ENCODE measurements around the gene EXOSC3. TPM values are rescaled to one million over a fixed set of nuclear protein-coding genes. Genes with fewer than 3 reads are reported as not detected.

The EXOSC3 gene
- total RNA-seq, 1 experiment from 2014 or later = 20.1 TPM

GRCh38 chr9:37801959-37802711, 17.3 kb upstream of the EXOSC3 start:
- intact Hi-C loops (cut with micrococcal nuclease; ENCODE audit: unreplicated experiment) = no loop called here
- Mint-ChIP-seq H3K27me3 (ENCODE audit: unreplicated experiment) (no peaks in the 10 kb centered on the region), H3K9me3 (ENCODE audit: low read depth, unreplicated experiment) (no peaks in the 10 kb centered on the region), H3K36me3 (ENCODE audit: insufficient read depth, unreplicated experiment) (peaks cover 7% of the 10 kb centered on the region), H3K27ac (ENCODE audit: unreplicated experiment) (peak overlapping the region; percentile 70), H3K4me3 (ENCODE audit: low read depth, unreplicated experiment) (peak overlapping the region; percentile 69), H3K4me1 (ENCODE audit: low read depth, unreplicated experiment) (peaks cover 7% of the 10 kb centered on the region)
- CTCF ChIA-PET = no interaction called here
- TF ChIP-seq, protein P1, sequence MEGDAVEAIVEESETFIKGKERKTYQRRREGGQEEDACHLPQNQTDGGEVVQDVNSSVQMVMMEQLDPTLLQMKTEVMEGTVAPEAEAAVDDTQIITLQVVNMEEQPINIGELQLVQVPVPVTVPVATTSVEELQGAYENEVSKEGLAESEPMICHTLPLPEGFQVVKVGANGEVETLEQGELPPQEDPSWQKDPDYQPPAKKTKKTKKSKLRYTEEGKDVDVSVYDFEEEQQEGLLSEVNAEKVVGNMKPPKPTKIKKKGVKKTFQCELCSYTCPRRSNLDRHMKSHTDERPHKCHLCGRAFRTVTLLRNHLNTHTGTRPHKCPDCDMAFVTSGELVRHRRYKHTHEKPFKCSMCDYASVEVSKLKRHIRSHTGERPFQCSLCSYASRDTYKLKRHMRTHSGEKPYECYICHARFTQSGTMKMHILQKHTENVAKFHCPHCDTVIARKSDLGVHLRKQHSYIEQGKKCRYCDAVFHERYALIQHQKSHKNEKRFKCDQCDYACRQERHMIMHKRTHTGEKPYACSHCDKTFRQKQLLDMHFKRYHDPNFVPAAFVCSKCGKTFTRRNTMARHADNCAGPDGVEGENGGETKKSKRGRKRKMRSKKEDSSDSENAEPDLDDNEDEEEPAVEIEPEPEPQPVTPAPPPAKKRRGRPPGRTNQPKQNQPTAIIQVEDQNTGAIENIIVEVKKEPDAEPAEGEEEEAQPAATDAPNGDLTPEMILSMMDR (IDR thresholded peaks at IDR 0.05; ENCODE audit: unreplicated experiment) = no peak
- TSS peak; percentile 66 for BruUV-seq (replicated peaks)
- no peak for DNase-seq

DNA sequence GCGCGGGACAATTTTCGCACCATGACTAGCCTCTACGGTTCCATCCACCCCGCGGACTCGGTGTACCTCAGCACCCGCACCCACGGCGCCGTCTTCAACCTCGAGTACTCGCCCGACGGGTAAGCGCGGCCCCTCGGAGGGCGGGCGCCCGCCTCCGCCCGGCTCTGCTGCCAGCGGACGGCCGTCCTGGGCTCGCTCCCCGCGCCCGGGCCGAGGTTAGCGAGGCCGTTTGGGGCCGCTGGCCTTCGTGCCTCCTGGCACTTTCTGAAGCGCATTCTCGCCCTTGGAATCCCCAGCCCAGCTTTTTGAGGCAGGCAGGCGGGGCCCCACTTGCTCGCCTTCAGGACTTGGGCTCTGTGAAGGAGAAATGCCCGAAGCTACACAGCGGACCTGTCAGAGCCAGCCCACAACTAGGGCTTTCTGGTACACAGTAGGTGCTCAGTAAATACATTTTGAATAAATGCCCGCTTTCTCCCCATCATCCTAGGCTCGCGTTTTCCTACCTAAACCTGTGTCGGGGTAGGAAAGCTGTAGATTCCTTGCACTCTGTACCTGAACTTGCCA, 16.5 kb upstream of the EXOSC3 start:
- peaks cover 7% of the 10 kb centered on the region for H3K4me1 Mint-ChIP-seq (ENCODE audit: low read depth, unreplicated experiment)
- H3K36me3 Mint-ChIP-seq (ENCODE audit: insufficient read depth, unreplicated experiment) = peaks cover 7% of the 10 kb centered on the region
- H3K27me3 Mint-ChIP-seq (ENCODE audit: unreplicated experiment) = no peaks in the 10 kb centered on the region
- CTCF ChIA-PET = no interaction called here
- H3K27ac Mint-ChIP-seq (ENCODE audit: unreplicated experiment) = no peak overlapping the region
- peak overlapping the region; percentile 69 for H3K4me3 Mint-ChIP-seq (ENCODE audit: low read depth, unreplicated experiment)
- no TSS peak for BruUV-seq (replicated peaks)
- TF ChIP-seq, protein P1 (IDR thresholded peaks at IDR 0.05; ENCODE audit: unreplicated experiment) = no peak
- intact Hi-C loops (cut with micrococcal nuclease; ENCODE audit: unreplicated experiment) = no loop called here
- DNase-seq = no peak
- no peaks in the 10 kb centered on the region for H3K9me3 Mint-ChIP-seq (ENCODE audit: low read depth, unreplicated experiment)

DNA sequence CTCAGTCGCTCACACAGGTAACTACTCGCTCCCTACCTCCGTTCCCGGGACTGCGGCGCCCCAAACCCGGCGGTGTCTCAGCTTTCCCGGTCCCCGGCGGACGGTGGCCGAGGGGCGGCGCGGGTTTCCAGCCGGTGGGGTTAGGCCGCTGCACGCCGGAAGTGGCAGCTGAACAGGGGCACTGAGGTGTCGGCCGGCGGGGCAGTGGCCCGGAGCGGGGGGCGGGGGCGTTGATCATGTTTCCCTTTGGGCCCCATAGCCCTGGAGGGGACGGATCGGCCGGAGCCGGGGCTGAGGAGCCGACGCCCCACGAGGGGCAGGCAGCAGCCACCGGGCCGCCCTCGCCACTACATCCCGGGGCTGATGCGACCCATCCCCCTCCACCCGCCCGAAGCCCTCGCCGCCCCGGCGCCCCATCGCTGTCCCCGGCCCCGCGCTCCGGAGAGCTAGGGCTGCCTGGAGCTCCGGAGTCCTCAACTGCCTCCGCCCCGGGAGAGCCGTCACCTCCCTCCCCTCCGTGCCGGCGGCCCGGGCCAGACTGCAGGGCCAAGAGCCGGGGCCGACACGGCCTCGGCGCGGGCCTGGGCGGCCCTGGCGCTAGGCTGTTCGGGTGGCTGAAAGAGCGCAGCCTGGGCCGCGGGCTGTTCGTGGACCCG, 15.9 kb upstream of the EXOSC3 start, which contains the start of gene DCAF10:
Gene DCAF10 (plus strand): TSS at position 167 of the 656 bp plus-strand sequence. CDS start 70 bp downstream, at position 237.
- CTCF ChIA-PET = no interaction called here
- intact Hi-C loops (cut with micrococcal nuclease; ENCODE audit: unreplicated experiment) = no loop called here

DNA sequence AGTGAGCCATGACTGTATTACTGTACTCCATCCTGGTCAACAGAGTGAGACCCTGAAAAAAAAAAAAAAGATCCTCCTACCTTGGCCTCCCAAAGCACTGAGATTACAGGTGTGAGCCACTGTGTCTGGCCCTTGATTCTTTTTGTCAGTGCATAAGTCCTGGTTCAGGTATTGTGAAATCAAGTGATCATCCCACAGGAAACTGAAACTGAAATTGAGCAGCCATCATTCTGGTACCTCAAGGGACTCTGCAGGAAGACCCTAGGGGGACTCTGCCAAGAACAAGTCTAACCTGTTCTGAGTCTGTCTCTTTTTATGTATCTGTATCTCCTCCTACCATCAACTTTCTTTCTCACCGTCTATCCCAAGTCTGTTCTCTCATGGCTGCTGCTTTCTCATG, 13.8 kb upstream of the EXOSC3 start:
- H3K27ac Mint-ChIP-seq (ENCODE audit: unreplicated experiment) = peak overlapping the region; percentile 16
- H3K27me3 Mint-ChIP-seq (ENCODE audit: unreplicated experiment) = no peaks in the 10 kb centered on the region
- no peak for DNase-seq
- no peak overlapping the region for H3K4me3 Mint-ChIP-seq (ENCODE audit: low read depth, unreplicated experiment)
- TF ChIP-seq, protein P1 (IDR thresholded peaks at IDR 0.05; ENCODE audit: unreplicated experiment) = no peak
- H3K9me3 Mint-ChIP-seq (ENCODE audit: low read depth, unreplicated experiment) = no peaks in the 10 kb centered on the region
- no TSS peak for BruUV-seq (replicated peaks)
- CTCF ChIA-PET = no interaction called here
- H3K4me1 Mint-ChIP-seq (ENCODE audit: low read depth, unreplicated experiment) = peaks cover 7% of the 10 kb centered on the region
- intact Hi-C loops (cut with micrococcal nuclease; ENCODE audit: unreplicated experiment) = no loop called here
- peaks cover 7% of the 10 kb centered on the region for H3K36me3 Mint-ChIP-seq (ENCODE audit: insufficient read depth, unreplicated experiment)

More for the DNA sequence above, 15.9 kb upstream of the EXOSC3 start, which contains the start of gene DCAF10:
- DNase-seq = peak; percentile 83
- TF ChIP-seq, protein P1 (IDR thresholded peaks at IDR 0.05; ENCODE audit: unreplicated experiment) = no peak
- H3K27ac Mint-ChIP-seq (ENCODE audit: unreplicated experiment) = no peak within 1 kb of the TSS
- H3K9me3 Mint-ChIP-seq (ENCODE audit: low read depth, unreplicated experiment) = no peaks in the 10 kb centered on the region
- no TSS peak for BruUV-seq (replicated peaks)
- peak within 1 kb of the TSS; percentile 69 for H3K4me3 Mint-ChIP-seq (ENCODE audit: low read depth, unreplicated experiment)
- H3K4me1 Mint-ChIP-seq (ENCODE audit: low read depth, unreplicated experiment) = peaks cover 7% of the 10 kb centered on the region
- peaks cover 7% of the 10 kb centered on the region for H3K36me3 Mint-ChIP-seq (ENCODE audit: insufficient read depth, unreplicated experiment)
- H3K27me3 Mint-ChIP-seq (ENCODE audit: unreplicated experiment) = no peaks in the 10 kb centered on the region

Measured in Calu3 (cell line).